K562 (cell line): Measurements from ENCODE around the gene ACP4. TPM values are rescaled to one million over a fixed set of nuclear protein-coding genes. Genes with fewer than 3 reads are reported as not detected.
A peak's percentile ranks its signal among the peaks of the same experiment; 100 is the strongest.

ENCODE experiments used
- CBFA2T2 ChIP-seq: fragments of 450-650 bp; conservative IDR thresholded peaks from 2 replicates; pipeline ENCODE4 v1.6.1; 2017; ENCODE audit warnings: mild to moderate bottlenecking
- EHMT2 ChIP-seq: fragments of 450-650 bp; IDR thresholded peaks from 2 replicates; pipeline ENCODE4 v1.6.1; 2018; ENCODE audit warnings: antibody characterized with exemption
- ETV1 ChIP-seq: fragments of 450-650 bp; conservative IDR thresholded peaks from 2 replicates; pipeline ENCODE4 v1.6.1; 2016; ENCODE audit warnings: missing genetic modification characterization, control low read depth, low read depth, missing compliant biosample characterization
- SMAD4 ChIP-seq: fragments of 250-450 bp; sonication (Bioruptor Pico); conservative IDR thresholded peaks from 2 replicates; pipeline ENCODE4 v1.8.0; 2021; ENCODE audit warnings: inconsistent platforms, mild to moderate bottlenecking, moderate library complexity
- SMARCE1 ChIP-seq: fragments of 450-650 bp; IDR thresholded peaks from 2 replicates; pipeline ENCODE4 v1.7.1; 2016; ENCODE audit warnings: mild to moderate bottlenecking
- TCF3 ChIP-seq: sonication (generic); formaldehyde crosslinking; IDR thresholded peaks from 2 replicates; pipeline ENCODE4 v1.4.0; 2020; ENCODE audit warnings: mild to moderate bottlenecking, missing genetic modification reagents
- TEAD4 ChIP-seq, 2 experiments: sonication (generic) in 1 of 2; formaldehyde crosslinking in 1 of 2; IDR thresholded peaks; 2 replicates each; pipeline versions ENCODE4 v1.6.1 to v1.8.0; 2012 to 2022; ENCODE audit warnings: borderline replicate concordance in 1 of 2, inconsistent platforms in 1 of 2, low read length in 1 of 2, mild to moderate bottlenecking in 1 of 2, missing genetic modification reagents in 1 of 2
- YY1 ChIP-seq, 3 experiments: IDR thresholded peaks; 2 replicates each; pipeline ENCODE4 v1.6.1; 2011; ENCODE audit warnings: low read length in 2 of 3, mild to moderate bottlenecking in 2 of 3, moderate library complexity in 2 of 3, borderline replicate concordance in 1 of 3, control low read depth in 1 of 3, low read depth in 1 of 3; ENCODE audit not compliant: insufficient read depth in 3 of 3, insufficient replicate concordance in 2 of 3, control insufficient read depth in 1 of 3, insufficient read length in 1 of 3; ENCODE audit errors: extremely low read depth in 1 of 3
- ZNF197 ChIP-seq: fragments of 200-800 bp; sonication (Bioruptor generic); IDR thresholded peaks from 2 replicates; pipeline ENCODE4 v1.6.1; 2016; ENCODE audit warnings: low read depth, missing genetic modification characterization, missing compliant biosample characterization
- polyA plus RNA-seq, 8 experiments: library from polyadenylated mRNA; depleted of rRNA in 4 of 8; stranded (reverse) in 5 of 8; unstranded in 3 of 8; fragments of >200 nt; fragmentation: Nextera tagmentation in 2 of 8; fragmentation: Illumina TruSeq in 1 of 8; extraction: Ambion mirVana in 2 of 8; extraction: Trizol in 1 of 8; gene quantifications; 2 replicates each; pipeline versions ENCODE4 v1.2.1 to v1.2.3, GENCODE V29; 2011 to 2014; ENCODE audit warnings: inconsistent platforms in 1 of 8, missing spikeins in 1 of 8
- total RNA-seq, 7 experiments: library from RNA; depleted of rRNA in 6 of 7; stranded (reverse); fragments of >200 nt in 6 of 7; fragmentation: Illumina TruSeq in 2 of 7; extraction: Trizol in 2 of 7; gene quantifications; 2 replicates each; pipeline versions ENCODE4 v1.2.1 to v1.2.3, GENCODE V29; 2011 to 2021; ENCODE audit warnings: low replicate concordance in 1 of 7
- TF ChIP-seq, protein P1 (sequence below): sonication (generic); formaldehyde crosslinking; IDR thresholded peaks from 2 replicates; pipeline ENCODE4 v1.8.0; 2022; ENCODE audit warnings: missing genetic modification reagents, mild to moderate bottlenecking, moderate library complexity, borderline replicate concordance
- TF ChIP-seq, protein P2 (sequence below), 2 experiments: fragments of 250-450 bp in 1 of 2; fragments of 450-650 bp in 1 of 2; sonication (Bioruptor Pico) in 1 of 2; IDR thresholded peaks; 2 replicates each; pipeline versions ENCODE4 v1.6.1 to v1.8.0; 2016 to 2021; ENCODE audit warnings: mild to moderate bottlenecking in 2 of 2, moderate library complexity in 2 of 2, missing compliant biosample characterization in 1 of 2, missing genetic modification characterization in 1 of 2
- TF ChIP-seq, protein P3 (sequence below): fragments of 200-600 bp; sonication (generic); IDR thresholded peaks from one replicate; pipeline ENCODE4 v1.6.1; 2012; ENCODE audit warnings: mild to moderate bottlenecking, low read depth, low read length, inconsistent platforms

Gene ACP4
- total and polyA plus RNA-seq, 9 of the 15 experiments (the other 6 are each of a cell fraction or from before 2014, with no cell fraction given) = not detected

DNA sequence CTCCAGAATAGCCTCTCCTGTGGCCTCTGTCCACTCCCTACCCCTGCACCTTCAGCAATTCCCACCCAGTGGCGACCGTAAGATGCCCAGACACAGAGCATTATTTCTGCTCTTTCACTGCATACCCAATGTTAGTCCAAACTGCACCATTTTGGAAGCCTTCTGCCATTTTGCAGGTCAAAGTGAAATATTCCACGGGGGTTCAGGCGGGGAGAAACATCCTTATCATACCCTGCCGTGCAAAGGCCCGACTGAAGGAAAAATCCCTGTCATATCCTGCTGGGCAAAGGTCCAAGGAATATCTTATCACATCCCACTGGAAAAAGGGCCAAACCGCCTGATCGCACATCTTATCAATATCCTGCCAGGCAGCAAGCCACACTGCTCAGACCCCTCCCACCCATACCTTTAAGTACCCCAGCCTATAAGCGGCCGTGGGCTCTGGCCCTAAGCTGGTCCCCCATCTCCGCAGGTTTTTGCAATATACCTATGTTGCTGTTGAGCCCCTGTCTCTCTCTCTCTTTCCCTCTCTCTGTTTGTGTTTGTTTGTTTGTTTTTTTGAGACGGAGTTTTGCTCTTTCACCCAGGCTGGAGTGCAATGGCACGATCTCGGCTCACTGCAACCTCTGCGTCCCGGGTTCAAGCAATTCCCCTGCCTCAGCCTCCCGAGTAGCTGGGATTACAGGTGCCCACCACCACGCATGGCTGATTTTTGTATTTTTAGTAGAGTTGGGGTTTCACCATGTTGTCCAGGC, 48.9 kb upstream of the ACP4 start (continued):
- peak; percentile 65 for TF ChIP-seq TEAD4 (IDR thresholded peaks at IDR 0.05; ENCODE audit: low read length)
- TF ChIP-seq TEAD4 (CRISPR knock-in tag; IDR thresholded peaks at IDR 0.05; ENCODE audit: borderline replicate concordance) = no peak
- TF ChIP-seq, protein P1, sequence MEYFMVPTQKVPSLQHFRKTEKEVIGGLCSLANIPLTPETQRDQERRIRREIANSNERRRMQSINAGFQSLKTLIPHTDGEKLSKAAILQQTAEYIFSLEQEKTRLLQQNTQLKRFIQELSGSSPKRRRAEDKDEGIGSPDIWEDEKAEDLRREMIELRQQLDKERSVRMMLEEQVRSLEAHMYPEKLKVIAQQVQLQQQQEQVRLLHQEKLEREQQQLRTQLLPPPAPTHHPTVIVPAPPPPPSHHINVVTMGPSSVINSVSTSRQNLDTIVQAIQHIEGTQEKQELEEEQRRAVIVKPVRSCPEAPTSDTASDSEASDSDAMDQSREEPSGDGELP (CRISPR knock-in tag) = peak; percentile 32; the same call in 1 of the 2 replicates
- TF ChIP-seq, protein P2, sequence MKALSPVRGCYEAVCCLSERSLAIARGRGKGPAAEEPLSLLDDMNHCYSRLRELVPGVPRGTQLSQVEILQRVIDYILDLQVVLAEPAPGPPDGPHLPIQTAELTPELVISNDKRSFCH (CRISPR knock-in tag; IDR thresholded peaks at IDR 0.05) = no peak
- TF ChIP-seq, protein P2 (tag; IDR thresholded peaks at IDR 0.05) = peak; percentile 65
- TF ChIP-seq, protein P3, sequence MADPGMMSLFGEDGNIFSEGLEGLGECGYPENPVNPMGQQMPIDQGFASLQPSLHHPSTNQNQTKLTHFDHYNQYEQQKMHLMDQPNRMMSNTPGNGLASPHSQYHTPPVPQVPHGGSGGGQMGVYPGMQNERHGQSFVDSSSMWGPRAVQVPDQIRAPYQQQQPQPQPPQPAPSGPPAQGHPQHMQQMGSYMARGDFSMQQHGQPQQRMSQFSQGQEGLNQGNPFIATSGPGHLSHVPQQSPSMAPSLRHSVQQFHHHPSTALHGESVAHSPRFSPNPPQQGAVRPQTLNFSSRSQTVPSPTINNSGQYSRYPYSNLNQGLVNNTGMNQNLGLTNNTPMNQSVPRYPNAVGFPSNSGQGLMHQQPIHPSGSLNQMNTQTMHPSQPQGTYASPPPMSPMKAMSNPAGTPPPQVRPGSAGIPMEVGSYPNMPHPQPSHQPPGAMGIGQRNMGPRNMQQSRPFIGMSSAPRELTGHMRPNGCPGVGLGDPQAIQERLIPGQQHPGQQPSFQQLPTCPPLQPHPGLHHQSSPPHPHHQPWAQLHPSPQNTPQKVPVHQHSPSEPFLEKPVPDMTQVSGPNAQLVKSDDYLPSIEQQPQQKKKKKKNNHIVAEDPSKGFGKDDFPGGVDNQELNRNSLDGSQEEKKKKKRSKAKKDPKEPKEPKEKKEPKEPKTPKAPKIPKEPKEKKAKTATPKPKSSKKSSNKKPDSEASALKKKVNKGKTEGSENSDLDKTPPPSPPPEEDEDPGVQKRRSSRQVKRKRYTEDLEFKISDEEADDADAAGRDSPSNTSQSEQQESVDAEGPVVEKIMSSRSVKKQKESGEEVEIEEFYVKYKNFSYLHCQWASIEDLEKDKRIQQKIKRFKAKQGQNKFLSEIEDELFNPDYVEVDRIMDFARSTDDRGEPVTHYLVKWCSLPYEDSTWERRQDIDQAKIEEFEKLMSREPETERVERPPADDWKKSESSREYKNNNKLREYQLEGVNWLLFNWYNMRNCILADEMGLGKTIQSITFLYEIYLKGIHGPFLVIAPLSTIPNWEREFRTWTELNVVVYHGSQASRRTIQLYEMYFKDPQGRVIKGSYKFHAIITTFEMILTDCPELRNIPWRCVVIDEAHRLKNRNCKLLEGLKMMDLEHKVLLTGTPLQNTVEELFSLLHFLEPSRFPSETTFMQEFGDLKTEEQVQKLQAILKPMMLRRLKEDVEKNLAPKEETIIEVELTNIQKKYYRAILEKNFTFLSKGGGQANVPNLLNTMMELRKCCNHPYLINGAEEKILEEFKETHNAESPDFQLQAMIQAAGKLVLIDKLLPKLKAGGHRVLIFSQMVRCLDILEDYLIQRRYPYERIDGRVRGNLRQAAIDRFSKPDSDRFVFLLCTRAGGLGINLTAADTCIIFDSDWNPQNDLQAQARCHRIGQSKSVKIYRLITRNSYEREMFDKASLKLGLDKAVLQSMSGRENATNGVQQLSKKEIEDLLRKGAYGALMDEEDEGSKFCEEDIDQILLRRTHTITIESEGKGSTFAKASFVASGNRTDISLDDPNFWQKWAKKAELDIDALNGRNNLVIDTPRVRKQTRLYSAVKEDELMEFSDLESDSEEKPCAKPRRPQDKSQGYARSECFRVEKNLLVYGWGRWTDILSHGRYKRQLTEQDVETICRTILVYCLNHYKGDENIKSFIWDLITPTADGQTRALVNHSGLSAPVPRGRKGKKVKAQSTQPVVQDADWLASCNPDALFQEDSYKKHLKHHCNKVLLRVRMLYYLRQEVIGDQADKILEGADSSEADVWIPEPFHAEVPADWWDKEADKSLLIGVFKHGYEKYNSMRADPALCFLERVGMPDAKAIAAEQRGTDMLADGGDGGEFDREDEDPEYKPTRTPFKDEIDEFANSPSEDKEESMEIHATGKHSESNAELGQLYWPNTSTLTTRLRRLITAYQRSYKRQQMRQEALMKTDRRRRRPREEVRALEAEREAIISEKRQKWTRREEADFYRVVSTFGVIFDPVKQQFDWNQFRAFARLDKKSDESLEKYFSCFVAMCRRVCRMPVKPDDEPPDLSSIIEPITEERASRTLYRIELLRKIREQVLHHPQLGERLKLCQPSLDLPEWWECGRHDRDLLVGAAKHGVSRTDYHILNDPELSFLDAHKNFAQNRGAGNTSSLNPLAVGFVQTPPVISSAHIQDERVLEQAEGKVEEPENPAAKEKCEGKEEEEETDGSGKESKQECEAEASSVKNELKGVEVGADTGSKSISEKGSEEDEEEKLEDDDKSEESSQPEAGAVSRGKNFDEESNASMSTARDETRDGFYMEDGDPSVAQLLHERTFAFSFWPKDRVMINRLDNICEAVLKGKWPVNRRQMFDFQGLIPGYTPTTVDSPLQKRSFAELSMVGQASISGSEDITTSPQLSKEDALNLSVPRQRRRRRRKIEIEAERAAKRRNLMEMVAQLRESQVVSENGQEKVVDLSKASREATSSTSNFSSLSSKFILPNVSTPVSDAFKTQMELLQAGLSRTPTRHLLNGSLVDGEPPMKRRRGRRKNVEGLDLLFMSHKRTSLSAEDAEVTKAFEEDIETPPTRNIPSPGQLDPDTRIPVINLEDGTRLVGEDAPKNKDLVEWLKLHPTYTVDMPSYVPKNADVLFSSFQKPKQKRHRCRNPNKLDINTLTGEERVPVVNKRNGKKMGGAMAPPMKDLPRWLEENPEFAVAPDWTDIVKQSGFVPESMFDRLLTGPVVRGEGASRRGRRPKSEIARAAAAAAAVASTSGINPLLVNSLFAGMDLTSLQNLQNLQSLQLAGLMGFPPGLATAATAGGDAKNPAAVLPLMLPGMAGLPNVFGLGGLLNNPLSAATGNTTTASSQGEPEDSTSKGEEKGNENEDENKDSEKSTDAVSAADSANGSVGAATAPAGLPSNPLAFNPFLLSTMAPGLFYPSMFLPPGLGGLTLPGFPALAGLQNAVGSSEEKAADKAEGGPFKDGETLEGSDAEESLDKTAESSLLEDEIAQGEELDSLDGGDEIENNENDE = no peak
- TF ChIP-seq YY1 (IDR thresholded peaks at IDR 0.05; ENCODE audit: borderline replicate concordance in 1 of 3, control insufficient read depth in 1 of 3, extremely low read depth in 1 of 3, insufficient read depth in 3 of 3, insufficient read length in 1 of 3, insufficient replicate concordance in 2 of 3, low read depth in 1 of 3, low read length in 2 of 3) = peak in 1 of 3 experiments; percentile 82
- 0 out of 2 replicates have a peak, but pooled peaks have one; percentile 22 for TF ChIP-seq SMAD4 (CRISPR knock-in tag)
- peak; percentile 84 for TF ChIP-seq SMARCE1
- TF ChIP-seq CBFA2T2 = peak; percentile 77
- TF ChIP-seq ETV1 (tag) = peak; percentile 81
- 0 out of 2 replicates have a peak, but pooled peaks have one; percentile 45 for TF ChIP-seq ZNF197 (CRISPR knock-in tag)
- peak; percentile 65; the same call in 1 of the 2 replicates for TF ChIP-seq EHMT2
- peak; percentile 83 for TF ChIP-seq TCF3 (CRISPR knock-in tag)
